ENCODE data around the gene KCNMA1.

Gene KCNMA1

DNA sequence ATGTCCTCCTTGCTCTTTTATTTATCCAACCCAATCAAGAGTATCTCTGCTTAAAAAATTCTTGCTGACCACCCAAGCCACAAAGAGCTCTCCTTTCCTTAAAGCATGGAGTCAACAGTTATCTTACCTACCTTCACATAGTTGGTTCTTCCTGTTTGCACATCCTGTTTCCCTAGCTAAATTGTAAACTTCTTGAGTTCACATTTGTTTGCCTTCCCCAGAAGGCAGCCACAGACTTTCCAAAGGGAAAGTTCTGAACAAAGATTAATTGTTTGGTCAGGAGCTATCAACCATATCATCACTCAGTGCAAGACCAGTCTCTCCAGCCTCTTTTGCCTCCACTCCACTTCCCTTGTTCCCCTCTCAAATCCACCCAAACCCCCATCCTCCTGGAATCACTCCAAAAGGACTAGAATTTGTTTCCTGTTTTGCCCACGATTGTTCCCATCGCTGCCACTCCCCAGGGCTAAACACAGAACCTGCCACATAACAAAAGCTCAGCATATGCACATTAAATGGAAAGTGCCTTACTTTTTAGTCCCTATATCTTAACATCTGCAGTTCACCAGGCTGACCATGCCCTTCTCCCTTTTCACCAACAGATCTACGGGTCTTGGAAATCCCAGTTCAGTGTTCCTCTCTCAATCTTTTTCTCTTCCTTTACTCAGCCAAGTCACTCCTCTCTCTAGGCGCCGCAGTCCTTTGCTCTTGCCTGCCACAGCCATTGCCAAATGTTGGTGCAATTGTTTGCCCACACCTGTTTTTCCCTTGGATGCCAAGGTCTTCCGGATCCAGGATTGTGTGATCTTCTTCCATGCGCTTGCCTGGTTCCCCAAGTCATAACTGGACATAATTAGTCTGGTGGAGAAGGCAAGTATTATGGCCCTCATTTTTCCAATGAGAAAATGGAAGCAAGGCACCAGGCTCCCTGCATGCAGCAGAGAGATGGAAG lies 265.5 kb downstream of the KCNMA1 start:
- Mint-ChIP-seq H3K4me1 (ENCODE audit: low read depth) (no peaks in the 10 kb centered on the region), H3K9me3 (peaks cover 5% of the 10 kb centered on the region), H3K27ac (no peak overlapping the region), H3K27me3 (peaks cover 4% of the 10 kb centered on the region), H3K4me3 (no peak overlapping the region), H3K36me3 (ENCODE audit: low read depth) (no peaks in the 10 kb centered on the region)

DNA sequence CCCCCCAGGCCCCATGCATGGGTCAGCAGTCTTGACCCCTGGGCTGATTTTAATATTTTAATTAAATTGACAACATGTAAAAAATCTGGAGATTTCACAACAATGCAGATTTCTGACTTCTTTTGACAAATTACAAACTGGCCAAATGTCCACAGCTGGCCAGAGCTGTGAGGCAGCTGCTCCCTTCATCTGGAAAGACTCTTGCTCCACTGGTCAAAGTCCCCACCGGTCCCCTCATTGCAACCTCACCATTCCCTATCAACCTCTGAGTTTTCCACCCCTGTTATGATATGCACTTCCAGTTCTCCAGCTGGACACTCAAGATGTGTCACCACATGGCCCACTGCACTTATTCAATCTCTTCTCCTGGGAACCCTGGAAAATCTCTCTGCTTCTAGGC lies 266.2 kb downstream of the KCNMA1 start:
- peaks cover 4% of the 10 kb centered on the region for H3K27me3 Mint-ChIP-seq
- no peaks in the 10 kb centered on the region for H3K36me3 Mint-ChIP-seq (ENCODE audit: low read depth)
- no peaks in the 10 kb centered on the region for H3K4me1 Mint-ChIP-seq (ENCODE audit: low read depth)
- no peak overlapping the region for H3K4me3 Mint-ChIP-seq
- no peak overlapping the region for H3K27ac Mint-ChIP-seq
- peaks cover 5% of the 10 kb centered on the region for H3K9me3 Mint-ChIP-seq

DNA sequence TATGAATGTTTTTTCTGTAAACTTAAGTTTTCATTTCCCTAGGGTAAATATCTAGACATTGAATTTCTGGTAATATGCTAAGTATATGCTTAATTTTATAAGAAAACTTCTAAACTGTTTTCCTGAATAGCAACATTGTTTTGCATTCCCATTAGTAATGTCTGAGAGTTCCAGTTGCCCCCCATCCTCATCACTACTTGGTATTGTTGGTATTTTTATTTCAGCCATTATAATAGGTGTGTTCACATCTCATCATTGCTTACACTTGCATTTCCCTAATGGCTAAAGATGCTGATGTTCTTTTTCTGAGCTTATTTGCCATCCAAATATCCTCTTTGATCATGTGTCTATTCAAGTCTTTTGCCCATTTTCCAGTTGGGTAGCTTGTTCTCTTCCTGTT lies 269.6 kb downstream of the KCNMA1 start:
- Mint-ChIP-seq H3K9me3 (peaks cover 5% of the 10 kb centered on the region), H3K4me1 (ENCODE audit: low read depth) (no peaks in the 10 kb centered on the region), H3K4me3 (no peak overlapping the region), H3K27ac (no peak overlapping the region), H3K27me3 (peaks cover 4% of the 10 kb centered on the region), H3K36me3 (ENCODE audit: low read depth) (no peaks in the 10 kb centered on the region)

DNA sequence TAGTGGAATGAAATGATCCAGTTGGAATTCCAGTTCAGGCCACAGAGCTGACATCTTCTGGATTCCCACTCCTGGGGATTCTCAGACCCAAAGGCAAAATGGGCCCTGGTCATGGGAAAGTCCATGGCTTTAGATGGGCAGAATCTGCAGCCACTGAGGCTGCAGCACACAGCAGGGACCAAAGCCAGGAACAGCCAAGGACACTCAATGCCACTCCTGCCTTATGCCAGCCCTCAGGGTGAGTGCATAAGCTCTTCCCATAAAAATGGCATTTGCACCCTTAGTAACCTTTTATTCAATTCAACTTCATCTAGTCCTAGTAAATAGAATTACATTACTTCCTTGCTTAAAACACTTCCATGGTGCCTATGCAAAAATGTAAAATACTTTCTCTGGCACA lies 274.4 kb downstream of the KCNMA1 start:
- Mint-ChIP-seq H3K4me1 (ENCODE audit: low read depth) (no peaks in the 10 kb centered on the region), H3K9me3 (no peaks in the 10 kb centered on the region), H3K36me3 (ENCODE audit: low read depth) (no peaks in the 10 kb centered on the region), H3K4me3 (no peak overlapping the region), H3K27ac (no peak overlapping the region), H3K27me3 (no peaks in the 10 kb centered on the region)

DNA sequence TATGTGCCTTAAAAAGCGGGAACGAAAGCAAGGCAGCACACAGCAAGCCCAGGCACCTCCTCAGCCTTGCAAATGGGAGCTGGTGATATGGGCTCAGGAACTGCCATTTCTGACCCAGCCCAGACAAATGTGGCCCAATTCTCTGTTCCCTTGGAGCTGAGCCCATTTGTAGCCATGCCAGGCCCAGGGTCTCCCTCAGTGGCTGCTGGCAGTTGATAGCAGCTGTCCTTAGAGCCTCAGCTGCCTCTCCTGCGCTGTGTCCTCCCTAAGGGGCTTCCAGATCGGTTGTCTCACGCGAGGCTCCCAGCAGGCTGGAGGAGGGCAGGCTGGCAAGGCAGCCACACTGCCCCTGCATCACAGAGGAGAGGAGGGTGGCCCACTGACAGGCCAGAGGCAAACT lies 275.8 kb downstream of the KCNMA1 start:
- Mint-ChIP-seq H3K4me1 (ENCODE audit: low read depth) (no peaks in the 10 kb centered on the region), H3K4me3 (no peak overlapping the region), H3K9me3 (no peaks in the 10 kb centered on the region), H3K27me3 (no peaks in the 10 kb centered on the region), H3K36me3 (ENCODE audit: low read depth) (no peaks in the 10 kb centered on the region), H3K27ac (no peak overlapping the region)

DNA sequence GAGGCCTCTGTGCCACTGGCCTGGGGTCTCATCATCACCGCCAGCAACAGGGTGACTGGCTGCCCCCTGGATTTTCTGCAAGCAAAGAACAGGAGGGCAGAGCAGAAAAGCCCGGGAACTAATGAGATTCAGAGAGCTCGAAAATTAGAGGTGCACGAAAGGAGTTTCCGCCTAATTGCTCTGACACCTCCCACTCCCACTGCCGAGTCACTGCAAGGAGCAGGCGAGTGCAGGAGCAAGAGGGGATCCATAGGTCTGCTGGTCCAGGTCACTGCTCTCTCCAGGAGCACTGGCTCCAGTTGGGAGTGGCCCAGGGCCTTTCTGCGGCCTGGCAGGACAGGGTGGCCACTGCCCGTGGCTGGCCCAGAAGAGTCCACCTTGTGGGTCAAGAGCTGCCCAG lies 276.2 kb downstream of the KCNMA1 start:
- Mint-ChIP-seq H3K27me3 (no peaks in the 10 kb centered on the region), H3K4me3 (no peak overlapping the region), H3K4me1 (ENCODE audit: low read depth) (no peaks in the 10 kb centered on the region), H3K27ac (no peak overlapping the region), H3K9me3 (no peaks in the 10 kb centered on the region), H3K36me3 (ENCODE audit: low read depth) (no peaks in the 10 kb centered on the region)

DNA sequence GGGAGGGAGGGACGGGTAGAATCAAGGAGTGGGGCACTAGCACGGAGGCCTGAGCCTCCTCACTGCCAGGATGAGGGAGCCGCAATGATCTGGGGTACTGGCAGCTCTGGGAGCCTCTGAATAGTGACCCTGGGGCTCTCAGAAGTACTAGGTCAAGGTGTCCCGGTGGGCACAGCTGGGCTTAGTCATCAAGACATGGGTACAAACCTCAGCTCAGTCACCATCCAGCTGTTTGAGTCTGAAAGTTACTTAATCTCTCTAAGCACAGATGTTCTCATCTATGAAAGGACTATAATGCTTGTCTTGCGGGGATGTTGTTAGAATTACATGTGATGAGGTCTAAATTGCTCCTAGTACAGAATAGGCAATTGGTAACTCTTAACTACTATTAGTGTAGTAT lies 276.8 kb downstream of the KCNMA1 start:
- no peaks in the 10 kb centered on the region for H3K4me1 Mint-ChIP-seq (ENCODE audit: low read depth)
- no peaks in the 10 kb centered on the region for H3K9me3 Mint-ChIP-seq
- no peaks in the 10 kb centered on the region for H3K36me3 Mint-ChIP-seq (ENCODE audit: low read depth)
- H3K4me3 Mint-ChIP-seq = no peak overlapping the region
- H3K27me3 Mint-ChIP-seq = no peaks in the 10 kb centered on the region
- no peak overlapping the region for H3K27ac Mint-ChIP-seq

DNA sequence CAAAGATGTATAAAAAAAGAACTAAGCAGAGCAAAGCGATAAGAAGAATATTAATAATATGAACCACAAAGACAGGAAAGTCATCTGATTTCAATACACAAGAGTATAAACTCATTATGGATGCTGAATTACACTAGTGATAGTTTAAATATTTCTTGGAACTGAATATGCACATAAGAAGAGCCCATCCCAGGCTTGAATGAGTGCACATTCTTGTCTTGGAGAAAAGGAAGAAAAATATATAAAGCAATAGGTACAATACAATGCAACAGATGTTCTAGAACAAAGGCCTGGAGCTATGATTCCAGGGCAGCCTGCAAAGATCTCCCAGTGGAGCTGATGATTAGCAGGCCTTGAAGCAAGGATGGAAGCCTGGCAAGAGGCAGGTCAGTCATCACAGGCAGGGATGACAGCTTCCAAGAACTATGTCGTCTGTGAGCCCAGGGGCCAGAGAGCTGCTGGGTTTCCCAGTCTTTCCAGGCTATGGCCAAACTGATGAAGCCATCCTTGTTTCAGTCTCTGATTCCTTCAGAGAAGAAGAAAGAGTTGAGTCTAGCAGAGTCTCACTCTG lies 277.6 kb downstream of the KCNMA1 start:
- Mint-ChIP-seq H3K4me1 (ENCODE audit: low read depth) (no peaks in the 10 kb centered on the region), H3K27ac (no peak overlapping the region)

DNA sequence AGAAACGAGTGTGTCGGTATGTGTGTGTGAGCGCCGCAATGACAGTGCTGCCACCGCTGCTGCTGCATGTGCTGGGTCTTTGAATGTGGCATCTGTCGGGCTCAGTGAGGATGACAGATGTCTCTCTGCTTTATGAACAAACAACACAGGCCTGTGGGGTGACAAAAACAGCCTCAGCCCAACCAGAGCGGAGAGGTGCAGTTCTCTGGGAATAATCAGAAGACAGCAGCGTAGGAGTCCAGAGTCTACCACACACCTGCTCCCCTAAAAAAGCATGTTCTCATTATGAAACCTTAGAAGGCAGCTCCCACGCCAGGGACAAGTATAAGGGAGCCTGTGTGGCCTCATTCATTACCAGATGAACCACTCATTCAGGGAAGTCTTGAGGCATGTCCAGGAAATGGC lies 278.3 kb downstream of the KCNMA1 start:
- Mint-ChIP-seq H3K27me3 (no peaks in the 10 kb centered on the region), H3K36me3 (ENCODE audit: low read depth) (no peaks in the 10 kb centered on the region), H3K9me3 (no peaks in the 10 kb centered on the region), H3K27ac (no peak overlapping the region), H3K4me3 (no peak overlapping the region), H3K4me1 (ENCODE audit: low read depth) (no peaks in the 10 kb centered on the region)

More for the DNA sequence above, 277.6 kb downstream of the KCNMA1 start:
- Mint-ChIP-seq H3K27me3 (no peaks in the 10 kb centered on the region), H3K9me3 (no peaks in the 10 kb centered on the region), H3K36me3 (ENCODE audit: low read depth) (no peaks in the 10 kb centered on the region), H3K4me3 (no peak overlapping the region)

DNA sequence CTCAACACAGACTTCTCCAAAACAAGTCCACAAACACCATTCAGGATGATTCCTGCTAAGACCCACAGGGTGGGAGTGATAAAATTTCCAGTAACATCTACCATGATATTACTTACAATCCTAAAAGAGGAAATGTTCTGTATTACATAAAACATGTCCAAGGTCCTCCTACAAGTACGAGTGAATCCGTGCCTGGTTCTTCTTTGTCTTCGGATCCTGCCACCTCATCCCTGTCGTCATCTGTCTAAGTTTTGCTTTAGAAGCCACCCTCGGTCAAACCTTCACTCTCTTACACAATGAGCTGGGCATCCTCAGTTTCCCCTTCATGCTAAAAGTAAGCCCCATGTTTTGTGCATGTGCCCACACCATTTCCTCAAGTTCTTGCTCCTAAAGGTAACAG lies 279.0 kb downstream of the KCNMA1 start:
- H3K4me3 Mint-ChIP-seq = no peak overlapping the region
- no peaks in the 10 kb centered on the region for H3K4me1 Mint-ChIP-seq (ENCODE audit: low read depth)
- H3K36me3 Mint-ChIP-seq (ENCODE audit: low read depth) = no peaks in the 10 kb centered on the region
- no peak overlapping the region for H3K27ac Mint-ChIP-seq
- no peaks in the 10 kb centered on the region for H3K9me3 Mint-ChIP-seq
- no peaks in the 10 kb centered on the region for H3K27me3 Mint-ChIP-seq

DNA sequence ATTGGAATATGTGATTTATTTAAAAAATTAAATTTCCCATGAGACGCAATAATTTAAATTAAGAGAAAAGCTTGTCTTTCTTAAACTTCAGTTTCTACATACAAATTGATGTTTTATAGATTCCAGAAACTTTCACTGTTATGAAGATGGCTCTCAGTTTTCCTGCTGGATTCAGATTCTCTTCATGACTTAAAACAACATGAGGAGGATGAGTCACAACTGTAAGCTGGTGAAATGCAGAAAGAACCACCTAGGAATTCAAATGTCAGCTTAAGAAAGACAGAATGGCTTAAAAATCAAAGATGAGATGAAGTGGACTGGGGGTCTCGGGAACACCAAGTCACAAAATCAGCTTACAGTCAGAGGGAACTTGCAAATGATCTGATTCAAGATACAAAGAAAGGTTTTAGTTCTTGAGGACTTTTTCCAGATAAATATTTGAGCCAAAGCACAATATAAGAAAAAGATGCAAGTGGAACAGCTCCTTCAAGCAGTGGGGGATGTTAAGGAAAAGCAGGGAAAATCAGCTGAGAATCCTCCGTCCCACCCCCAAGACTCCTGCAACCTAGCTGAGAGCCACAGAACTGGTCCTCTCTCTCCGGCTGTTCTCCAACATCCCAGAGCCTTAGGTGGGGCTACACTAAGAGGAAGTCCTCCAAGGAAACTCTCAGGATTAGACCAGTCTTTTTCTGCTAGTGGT lies 279.8 kb downstream of the KCNMA1 start:
- Mint-ChIP-seq H3K27me3 (no peaks in the 10 kb centered on the region), H3K9me3 (no peaks in the 10 kb centered on the region), H3K36me3 (ENCODE audit: low read depth) (no peaks in the 10 kb centered on the region), H3K27ac (no peak overlapping the region), H3K4me3 (no peak overlapping the region), H3K4me1 (ENCODE audit: low read depth) (no peaks in the 10 kb centered on the region)

DNA sequence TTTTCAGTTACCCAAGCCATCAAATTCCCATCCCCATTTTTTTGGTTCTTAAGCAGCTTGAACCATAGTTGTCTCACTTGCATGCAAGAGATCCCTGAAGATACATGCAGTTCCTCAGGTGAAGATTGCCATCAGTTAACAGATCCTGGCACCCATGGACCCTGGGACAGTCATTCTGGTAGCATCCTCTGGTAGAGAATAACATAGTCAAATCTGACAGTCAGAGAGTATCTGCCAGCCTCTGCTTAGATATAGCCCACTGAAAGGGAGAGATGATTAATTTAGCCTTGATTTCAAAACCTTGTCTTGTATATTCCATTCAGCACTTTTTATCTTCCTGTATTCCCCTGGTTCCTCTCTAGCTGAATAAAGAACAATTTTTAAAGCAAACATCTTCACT lies 280.4 kb downstream of the KCNMA1 start:
- no peak overlapping the region for H3K27ac Mint-ChIP-seq
- no peaks in the 10 kb centered on the region for H3K27me3 Mint-ChIP-seq
- no peaks in the 10 kb centered on the region for H3K4me1 Mint-ChIP-seq (ENCODE audit: low read depth)
- no peaks in the 10 kb centered on the region for H3K9me3 Mint-ChIP-seq
- no peak overlapping the region for H3K4me3 Mint-ChIP-seq
- H3K36me3 Mint-ChIP-seq (ENCODE audit: low read depth) = no peaks in the 10 kb centered on the region

DNA sequence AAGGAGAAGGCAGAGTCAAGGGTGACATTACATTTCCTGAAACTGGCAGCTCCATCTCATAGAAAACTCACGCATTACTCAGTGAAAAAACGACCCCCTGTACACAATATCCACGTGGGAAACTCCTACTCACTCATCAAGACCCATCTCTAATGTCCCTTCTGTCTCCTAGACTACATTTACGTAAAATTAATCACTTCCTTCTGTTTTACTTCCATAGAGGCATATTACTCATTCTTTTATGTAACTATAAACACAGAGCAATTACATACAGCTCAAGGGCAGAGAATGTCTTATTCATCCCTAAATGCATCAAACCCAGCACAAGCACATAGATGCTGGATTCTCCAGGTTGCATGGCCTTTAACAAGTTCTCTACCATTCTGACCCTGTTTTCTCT lies 281.8 kb downstream of the KCNMA1 start:
- H3K27ac Mint-ChIP-seq = no peak overlapping the region
- H3K4me3 Mint-ChIP-seq = no peak overlapping the region
- no peaks in the 10 kb centered on the region for H3K9me3 Mint-ChIP-seq
- H3K36me3 Mint-ChIP-seq (ENCODE audit: low read depth) = no peaks in the 10 kb centered on the region
- H3K27me3 Mint-ChIP-seq = no peaks in the 10 kb centered on the region
- H3K4me1 Mint-ChIP-seq (ENCODE audit: low read depth) = peaks cover 9% of the 10 kb centered on the region

DNA sequence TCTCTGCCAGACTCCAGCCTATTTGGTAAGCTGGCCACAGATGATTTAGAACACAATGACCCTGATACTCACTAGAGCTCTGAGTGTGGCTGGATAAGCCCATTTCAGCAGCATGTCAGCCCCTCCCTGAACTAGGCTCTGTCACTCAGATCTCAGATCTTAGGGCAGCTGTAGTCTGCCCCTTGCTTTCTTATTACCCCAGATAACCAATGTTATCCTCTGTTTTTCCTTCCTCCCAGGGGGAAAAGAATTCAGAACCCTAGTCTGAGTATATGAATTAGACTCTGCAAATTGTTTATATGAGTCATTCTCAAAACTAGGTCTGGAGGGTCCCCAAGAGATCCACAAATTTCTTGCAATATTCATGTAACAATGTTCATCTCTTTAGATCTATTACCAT lies 286.2 kb downstream of the KCNMA1 start:
- H3K36me3 Mint-ChIP-seq (ENCODE audit: low read depth) = no peaks in the 10 kb centered on the region
- no peaks in the 10 kb centered on the region for H3K27me3 Mint-ChIP-seq
- H3K27ac Mint-ChIP-seq = no peak overlapping the region
- H3K9me3 Mint-ChIP-seq = no peaks in the 10 kb centered on the region
- H3K4me1 Mint-ChIP-seq (ENCODE audit: low read depth) = peaks cover 29% of the 10 kb centered on the region
- no peak overlapping the region for H3K4me3 Mint-ChIP-seq

DNA sequence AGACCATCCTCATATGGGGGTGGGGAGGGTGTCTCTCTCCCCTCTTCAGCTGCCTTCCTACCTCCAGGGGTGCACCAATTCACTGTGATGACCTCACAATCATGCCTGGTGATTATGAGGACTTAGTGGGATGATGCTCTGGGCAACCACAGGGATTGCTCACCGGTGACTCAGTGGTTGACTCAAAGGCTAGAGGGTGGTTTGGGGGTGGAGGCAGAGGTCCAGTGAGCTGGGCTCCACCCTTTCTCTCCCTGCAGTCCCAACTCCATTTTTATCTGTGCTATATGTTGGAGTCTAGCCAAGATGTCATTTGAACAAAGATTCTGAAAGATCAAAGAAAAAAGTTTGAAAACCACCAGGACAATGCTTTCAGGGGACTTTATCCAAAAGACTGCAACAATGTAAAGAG lies 286.9 kb downstream of the KCNMA1 start:
- H3K27ac Mint-ChIP-seq = peak overlapping the region; percentile 70
- H3K36me3 Mint-ChIP-seq (ENCODE audit: low read depth) = no peaks in the 10 kb centered on the region
- no peak overlapping the region for H3K4me3 Mint-ChIP-seq
- peaks cover 29% of the 10 kb centered on the region for H3K4me1 Mint-ChIP-seq (ENCODE audit: low read depth)
- no peaks in the 10 kb centered on the region for H3K9me3 Mint-ChIP-seq
- H3K27me3 Mint-ChIP-seq = no peaks in the 10 kb centered on the region
